ENCODE data around the gene WHRN.

DNA sequence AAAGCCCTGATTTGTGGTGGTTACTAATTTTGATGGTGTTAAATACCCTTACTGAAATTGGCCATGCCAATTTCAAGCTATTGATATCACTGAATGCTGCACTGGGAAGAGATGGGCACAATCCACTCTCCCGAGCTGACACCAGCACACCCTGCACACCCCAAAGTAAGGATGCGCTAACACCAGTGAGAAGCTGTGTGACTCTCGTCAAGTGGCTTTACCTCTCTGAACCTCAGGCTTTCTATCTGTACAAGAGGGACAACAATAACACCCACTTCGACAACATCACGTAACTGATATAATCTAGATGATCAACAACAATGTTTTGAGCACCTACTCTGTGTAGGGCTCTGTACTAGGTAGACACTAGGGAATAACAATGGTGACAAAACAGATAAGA lies 109.5 kb downstream of the WHRN start:
- TF ChIP-seq, protein P1, sequence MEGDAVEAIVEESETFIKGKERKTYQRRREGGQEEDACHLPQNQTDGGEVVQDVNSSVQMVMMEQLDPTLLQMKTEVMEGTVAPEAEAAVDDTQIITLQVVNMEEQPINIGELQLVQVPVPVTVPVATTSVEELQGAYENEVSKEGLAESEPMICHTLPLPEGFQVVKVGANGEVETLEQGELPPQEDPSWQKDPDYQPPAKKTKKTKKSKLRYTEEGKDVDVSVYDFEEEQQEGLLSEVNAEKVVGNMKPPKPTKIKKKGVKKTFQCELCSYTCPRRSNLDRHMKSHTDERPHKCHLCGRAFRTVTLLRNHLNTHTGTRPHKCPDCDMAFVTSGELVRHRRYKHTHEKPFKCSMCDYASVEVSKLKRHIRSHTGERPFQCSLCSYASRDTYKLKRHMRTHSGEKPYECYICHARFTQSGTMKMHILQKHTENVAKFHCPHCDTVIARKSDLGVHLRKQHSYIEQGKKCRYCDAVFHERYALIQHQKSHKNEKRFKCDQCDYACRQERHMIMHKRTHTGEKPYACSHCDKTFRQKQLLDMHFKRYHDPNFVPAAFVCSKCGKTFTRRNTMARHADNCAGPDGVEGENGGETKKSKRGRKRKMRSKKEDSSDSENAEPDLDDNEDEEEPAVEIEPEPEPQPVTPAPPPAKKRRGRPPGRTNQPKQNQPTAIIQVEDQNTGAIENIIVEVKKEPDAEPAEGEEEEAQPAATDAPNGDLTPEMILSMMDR (IDR thresholded peaks at IDR 0.05), result no peak
- no peak for TF ChIP-seq POLR2A (IDR thresholded peaks at IDR 0.05)

Data from tibial nerve (tissue), 3 donors.